ENCODE results near the gene TRHDE. TPM values are rescaled to one million over a fixed set of nuclear protein-coding genes. Genes with fewer than 3 reads are reported as not detected.

TRHDE gene
- total RNA-seq, 1 experiment from 2014 or later, result 24.5 TPM

- Histone ChIP-seq H3K9me3 (ENCODE audit: low read depth, low read length, poor library complexity, severe bottlenecking) (no peaks in the 10 kb centered on the region), H3K4me3 (ENCODE audit: low read depth, low read length, poor library complexity, severe bottlenecking) (peak overlapping the region; percentile 80), H3K27me3 (replicated peaks; ENCODE audit: insufficient read depth, low read depth, low read length, poor library complexity) (no peaks in the 10 kb centered on the region), H3K4me1 (ENCODE audit: insufficient read depth, low read length, poor library complexity, severe bottlenecking) (peaks cover 15% of the 10 kb centered on the region), H3K36me3 (ENCODE audit: insufficient read depth, low read length, poor library complexity, severe bottlenecking) (no peaks in the 10 kb centered on the region), H3K27ac (ENCODE audit: low read depth, low read length, poor library complexity, severe bottlenecking) (no peak overlapping the region)
- no peak for DNase-seq (ENCODE audit: low spot score)
- intact Hi-C loops (cut with micrococcal nuclease; ENCODE audit: unreplicated experiment), result loop anchor here (10.0 kb wide), 1 partner anchor 491 kb away; no protein-coding TSS in a partner anchor
- POLR2A ChIA-PET (ENCODE audit: low non-redundant PET), result no interaction called here
- TF ChIP-seq EZH2 (IDR thresholded peaks at IDR 0.05; ENCODE audit: borderline replicate concordance, low read depth, low read length, poor library complexity, severe bottlenecking) (no peak), CTCF (conservative IDR thresholded peaks at IDR 0.05; ENCODE audit: low read depth, low read length) (no peak)
- CTCF ChIA-PET, result no interaction called here
- BruUV-seq (replicated peaks), result no TSS peak
Measured at GRCh38 chr12:72276181-72276805, 4.1 kb downstream of the TRHDE start.

GRCh38 chr12:72277415-72277814 lies 5.2 kb downstream of the TRHDE start:
- H3K4me1 ChIP-seq (ENCODE audit: insufficient read depth, low read length, poor library complexity, severe bottlenecking), result peaks cover 24% of the 10 kb centered on the region
- no TSS peak for BruUV-seq (replicated peaks)
- TF ChIP-seq CTCF (conservative IDR thresholded peaks at IDR 0.05; ENCODE audit: low read depth, low read length) (no peak), EZH2 (IDR thresholded peaks at IDR 0.05; ENCODE audit: borderline replicate concordance, low read depth, low read length, poor library complexity, severe bottlenecking) (no peak)
- no peaks in the 10 kb centered on the region for H3K9me3 ChIP-seq (ENCODE audit: low read depth, low read length, poor library complexity, severe bottlenecking)
- no peak overlapping the region for H3K4me3 ChIP-seq (ENCODE audit: low read depth, low read length, poor library complexity, severe bottlenecking)
- intact Hi-C loops (cut with micrococcal nuclease; ENCODE audit: unreplicated experiment), result loop anchor here (10.0 kb wide), 1 partner anchor 493 kb away; no protein-coding TSS in a partner anchor
- H3K36me3 ChIP-seq (ENCODE audit: insufficient read depth, low read length, poor library complexity, severe bottlenecking), result no peaks in the 10 kb centered on the region
- ChIA-PET CTCF (no interaction called here), POLR2A (ENCODE audit: low non-redundant PET) (no interaction called here)
- peak overlapping the region; percentile 15 for H3K27ac ChIP-seq (ENCODE audit: low read depth, low read length, poor library complexity, severe bottlenecking)
- no peaks in the 10 kb centered on the region for H3K27me3 ChIP-seq (replicated peaks; ENCODE audit: insufficient read depth, low read depth, low read length, poor library complexity)
- DNase-seq (ENCODE audit: low spot score), result no peak

- intact Hi-C loops (cut with micrococcal nuclease; ENCODE audit: unreplicated experiment), result loop anchor here (10.0 kb wide), 1 partner anchor 494 kb away; no protein-coding TSS in a partner anchor
- ChIA-PET POLR2A (ENCODE audit: low non-redundant PET) (no interaction called here), CTCF (no interaction called here)
Measured at GRCh38 chr12:72278894-72279293, 6.7 kb downstream of the TRHDE start.

More at GRCh38 chr12:72278894-72279293, 6.7 kb downstream of the TRHDE start:
- Histone ChIP-seq H3K27ac (ENCODE audit: low read depth, low read length, poor library complexity, severe bottlenecking) (no peak overlapping the region), H3K36me3 (ENCODE audit: insufficient read depth, low read length, poor library complexity, severe bottlenecking) (no peaks in the 10 kb centered on the region), H3K4me1 (ENCODE audit: insufficient read depth, low read length, poor library complexity, severe bottlenecking) (peaks cover 29% of the 10 kb centered on the region), H3K4me3 (ENCODE audit: low read depth, low read length, poor library complexity, severe bottlenecking) (no peak overlapping the region), H3K27me3 (replicated peaks; ENCODE audit: insufficient read depth, low read depth, low read length, poor library complexity) (no peaks in the 10 kb centered on the region), H3K9me3 (ENCODE audit: low read depth, low read length, poor library complexity, severe bottlenecking) (no peaks in the 10 kb centered on the region)
- no peak for DNase-seq (ENCODE audit: low spot score)
- BruUV-seq (replicated peaks), result no TSS peak
- TF ChIP-seq EZH2 (IDR thresholded peaks at IDR 0.05; ENCODE audit: borderline replicate concordance, low read depth, low read length, poor library complexity, severe bottlenecking) (no peak), CTCF (conservative IDR thresholded peaks at IDR 0.05; ENCODE audit: low read depth, low read length) (no peak)
